HG03175 (cell line): ENCODE measurements around the gene NLRP12.
"Not testable (repeated sequence)": the region's sequence is repeated elsewhere in the genome, so short reads cannot be mapped to it uniquely, and the experiment has no call there.

Experiments used
- ATAC-seq: cut with Tn5 transposase; IDR thresholded peaks from one replicate; pipeline ENCODE4 v1.9.1; 2021; ENCODE audit warnings: mild to moderate bottlenecking, moderate library complexity; ENCODE audit not compliant: unreplicated experiment

Gene NLRP12

GRCh38 chr19:53785196-53785889, 38.8 kb downstream of the NLRP12 start:
- ATAC-seq = no peak

DNA sequence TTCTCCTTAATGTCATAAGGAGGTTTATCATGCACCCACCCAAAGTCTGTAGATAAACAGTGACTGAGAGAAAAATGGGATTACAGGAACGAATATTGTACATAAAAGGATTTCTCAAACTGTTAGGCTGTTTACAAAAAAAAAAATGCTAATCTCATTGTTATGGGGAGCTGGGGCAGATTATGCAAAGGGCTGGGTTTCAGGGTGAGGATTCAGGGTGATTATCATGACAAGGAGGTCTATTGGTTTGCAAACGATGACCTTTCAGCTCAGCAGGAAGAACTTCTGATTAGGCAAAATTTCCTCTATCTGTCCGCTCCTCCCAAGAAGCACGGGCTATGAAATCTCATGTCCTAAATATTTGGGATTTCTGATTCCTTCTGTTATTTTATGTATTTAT, 41.4 kb downstream of the NLRP12 start:
- ATAC-seq = no peak

DNA sequence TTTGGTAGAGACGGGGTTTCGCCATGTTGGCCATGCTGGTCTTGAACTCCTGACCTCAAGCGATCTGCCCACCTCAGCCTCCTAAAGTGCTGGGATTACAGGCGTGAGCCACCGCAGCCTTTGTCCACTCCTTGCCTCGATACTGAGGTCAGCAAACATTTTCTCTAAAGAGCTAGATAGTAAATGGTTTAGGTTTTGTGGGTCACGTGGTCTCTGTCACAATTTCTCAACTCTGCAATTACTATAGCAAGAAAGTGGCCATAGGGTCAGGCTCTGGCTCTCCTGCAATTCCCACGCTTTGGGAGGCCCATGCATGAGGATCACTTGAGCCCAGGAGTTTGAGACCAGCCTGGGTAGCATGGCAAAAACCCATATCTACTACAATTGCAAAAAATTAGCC, 42.8 kb downstream of the NLRP12 start:
- ATAC-seq = not testable (repeated sequence)

DNA sequence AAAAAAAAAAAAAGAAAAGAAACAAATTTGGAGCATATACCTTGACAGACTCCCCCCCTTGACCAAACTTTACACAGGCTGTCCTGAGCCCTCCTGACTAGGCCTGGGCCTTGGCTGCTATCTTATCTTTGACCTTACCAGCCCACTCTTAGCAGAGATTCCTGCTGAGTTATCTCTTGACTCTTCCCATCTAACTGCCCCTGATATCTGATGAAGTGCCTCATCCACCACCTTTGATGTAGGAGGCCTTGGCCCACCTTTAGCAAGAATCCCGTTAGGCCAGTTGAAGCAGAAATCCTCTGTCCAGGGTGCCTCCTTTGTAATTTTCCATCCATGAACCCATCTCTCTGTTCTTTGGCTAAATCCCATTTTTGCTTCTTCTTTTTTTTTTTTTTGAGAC, 43.6 kb downstream of the NLRP12 start:
- no peak for ATAC-seq

DNA sequence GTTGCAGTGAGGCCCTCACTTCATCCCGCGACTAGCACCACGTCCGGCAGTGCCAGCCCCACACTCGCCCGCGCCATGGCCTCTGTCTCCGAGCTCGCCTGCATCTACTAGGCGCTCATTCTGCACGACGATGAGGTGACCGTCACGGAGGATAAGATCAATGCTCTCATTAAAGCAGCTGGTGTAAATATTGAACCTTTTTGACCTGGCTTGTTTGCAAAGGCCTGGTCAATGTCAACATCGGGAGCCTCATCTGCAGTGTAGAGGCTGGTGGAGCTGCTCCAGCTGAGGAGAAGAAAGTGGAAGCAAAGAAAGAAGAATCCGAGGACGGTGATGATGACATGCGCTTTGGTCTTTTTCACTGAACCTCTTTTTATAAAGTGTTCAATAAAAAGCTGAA, 48.6 kb downstream of the NLRP12 start:
- no peak for ATAC-seq

DNA sequence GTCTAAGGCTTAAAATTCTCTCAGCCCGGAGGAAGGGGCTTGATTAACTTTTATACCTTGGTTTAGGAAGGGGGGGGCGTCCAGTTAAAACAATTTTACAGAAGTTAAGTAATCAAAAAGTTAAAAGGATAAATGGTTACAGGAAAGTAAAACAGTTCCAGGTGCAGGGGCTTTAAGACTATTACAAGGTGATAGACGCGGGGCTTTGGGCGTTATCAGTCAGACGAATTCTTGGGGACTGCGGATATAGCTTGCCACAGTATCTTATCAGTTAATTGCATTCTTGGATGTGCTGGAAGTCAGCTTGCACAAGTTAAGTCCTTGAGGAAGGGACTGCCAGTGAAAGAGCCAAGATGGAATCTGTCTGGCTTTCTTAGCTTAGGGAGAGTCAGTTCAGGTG, 49.6 kb downstream of the NLRP12 start:
- not testable (repeated sequence) for ATAC-seq

GRCh38 chr19:53773999-53774398, 50.1 kb downstream of the NLRP12 start:
- ATAC-seq = no peak

DNA sequence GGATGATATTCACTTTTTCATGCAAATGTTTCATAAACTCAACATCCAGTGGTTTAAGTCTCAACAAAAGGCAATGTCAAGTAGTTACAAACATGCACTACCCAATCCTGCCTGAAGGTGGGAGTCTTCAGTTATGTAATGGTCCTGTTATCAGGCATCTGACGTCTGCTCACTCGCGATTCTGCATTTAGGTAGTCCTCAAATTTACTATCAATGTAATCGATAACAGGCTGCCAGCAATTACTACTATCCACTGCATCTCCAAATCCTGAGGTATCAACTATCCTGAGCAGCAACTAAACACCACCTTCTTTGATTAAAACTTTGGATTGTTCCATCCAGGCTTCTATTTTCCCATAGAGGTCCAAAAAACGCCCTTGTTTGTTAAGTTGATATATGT, 51.2 kb downstream of the NLRP12 start:
- no peak for ATAC-seq

- no peak for ATAC-seq
Measured at GRCh38 chr19:53771144-53771543, 53.0 kb downstream of the NLRP12 start.

GRCh38 chr19:53769696-53770309, 54.3 kb downstream of the NLRP12 start:
- ATAC-seq = not testable (repeated sequence)

DNA sequence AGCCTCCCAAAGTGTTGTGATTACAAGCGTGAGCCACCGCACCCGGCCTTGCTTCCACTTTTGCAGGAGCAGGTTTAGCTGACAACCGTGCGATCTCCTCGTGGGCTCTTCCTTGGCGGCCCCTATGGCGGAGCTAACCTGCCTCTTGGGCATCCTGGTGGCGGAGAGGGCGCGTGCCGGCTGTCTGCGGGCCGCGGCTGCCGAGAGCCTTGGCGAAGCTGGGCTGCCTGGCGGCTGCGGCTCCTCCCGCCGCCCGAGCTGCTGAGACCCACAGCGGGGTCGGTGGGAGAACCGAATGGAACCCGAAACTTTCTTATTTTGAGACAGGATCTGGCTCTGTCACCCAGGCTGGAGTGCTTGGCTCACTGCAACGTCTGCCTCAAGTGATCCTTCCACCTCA, 55.7 kb downstream of the NLRP12 start:
- ATAC-seq = no peak

GRCh38 chr19:53758991-53759390, 65.1 kb downstream of the NLRP12 start:
- ATAC-seq = not testable (repeated sequence)
